GM19455 (cell line): ENCODE measurements around the gene ADARB2.
"Not testable (repeated sequence)": the region's sequence is repeated elsewhere in the genome, so short reads cannot be mapped to it uniquely, and the experiment has no call there.

ENCODE experiments used
- ATAC-seq: cut with Tn5 transposase; IDR thresholded peaks from one replicate; pipeline ENCODE4 v1.9.1; 2021; ENCODE audit not compliant: unreplicated experiment

Gene ADARB2

GRCh38 chr10:1449572-1450205 is 287.6 kb downstream of the ADARB2 start:
- no peak for ATAC-seq

DNA sequence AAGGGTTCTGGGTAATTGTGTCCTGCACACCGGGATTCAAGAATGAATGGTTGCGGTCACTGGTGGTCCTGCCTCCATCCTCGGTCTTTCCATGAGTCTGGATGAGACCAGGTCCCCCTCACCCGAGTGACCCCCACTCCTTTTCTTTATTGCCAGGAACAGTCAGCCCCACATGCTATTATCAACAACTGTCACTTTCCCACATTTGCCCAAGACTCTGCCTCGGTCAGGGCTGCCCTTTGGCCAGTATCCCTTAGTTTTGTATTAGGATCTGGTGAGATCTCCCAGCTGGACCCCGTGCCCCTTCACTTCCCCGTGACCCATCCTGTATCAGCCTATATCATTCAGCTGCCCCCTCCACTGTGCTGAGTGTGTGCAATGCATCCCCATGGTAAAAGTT is 288.3 kb downstream of the ADARB2 start:
- no peak for ATAC-seq

DNA sequence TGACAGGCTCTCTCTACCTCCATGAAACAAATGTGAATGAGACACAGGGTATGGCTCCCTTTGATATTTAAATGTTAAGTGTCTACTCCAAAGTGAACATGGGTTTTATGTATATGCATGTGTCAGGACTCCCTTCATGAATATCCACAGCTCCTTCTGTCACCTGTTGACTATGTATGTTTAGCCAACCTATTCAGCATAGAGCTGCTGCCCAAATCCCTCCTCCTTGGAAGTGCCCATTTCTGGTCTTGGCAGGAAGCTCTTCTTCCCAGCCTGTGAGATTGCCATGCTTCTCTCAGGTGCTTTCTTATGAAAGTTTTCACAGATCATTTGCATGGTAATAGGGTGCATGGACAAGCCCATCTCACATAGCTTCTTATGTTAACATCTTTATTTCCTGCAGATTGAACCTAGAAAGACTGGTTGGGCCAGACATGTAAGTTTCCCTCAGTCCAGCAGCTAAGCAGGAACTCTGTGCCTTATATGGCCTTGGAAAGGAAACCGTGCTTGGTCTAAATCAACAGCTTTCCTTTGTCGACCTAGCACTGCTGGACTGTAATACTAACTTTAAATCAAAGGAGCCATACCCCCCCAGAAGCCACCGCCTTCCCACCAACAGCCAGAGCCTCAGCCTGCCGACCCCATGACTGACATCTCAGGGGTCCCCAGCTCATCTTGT is 288.9 kb downstream of the ADARB2 start:
- no peak for ATAC-seq

GRCh38 chr10:1444826-1445225 is 292.5 kb downstream of the ADARB2 start:
- ATAC-seq, result no peak

- no peak for ATAC-seq
Observed at GRCh38 chr10:1440897-1441296, 296.4 kb downstream of the ADARB2 start.

DNA sequence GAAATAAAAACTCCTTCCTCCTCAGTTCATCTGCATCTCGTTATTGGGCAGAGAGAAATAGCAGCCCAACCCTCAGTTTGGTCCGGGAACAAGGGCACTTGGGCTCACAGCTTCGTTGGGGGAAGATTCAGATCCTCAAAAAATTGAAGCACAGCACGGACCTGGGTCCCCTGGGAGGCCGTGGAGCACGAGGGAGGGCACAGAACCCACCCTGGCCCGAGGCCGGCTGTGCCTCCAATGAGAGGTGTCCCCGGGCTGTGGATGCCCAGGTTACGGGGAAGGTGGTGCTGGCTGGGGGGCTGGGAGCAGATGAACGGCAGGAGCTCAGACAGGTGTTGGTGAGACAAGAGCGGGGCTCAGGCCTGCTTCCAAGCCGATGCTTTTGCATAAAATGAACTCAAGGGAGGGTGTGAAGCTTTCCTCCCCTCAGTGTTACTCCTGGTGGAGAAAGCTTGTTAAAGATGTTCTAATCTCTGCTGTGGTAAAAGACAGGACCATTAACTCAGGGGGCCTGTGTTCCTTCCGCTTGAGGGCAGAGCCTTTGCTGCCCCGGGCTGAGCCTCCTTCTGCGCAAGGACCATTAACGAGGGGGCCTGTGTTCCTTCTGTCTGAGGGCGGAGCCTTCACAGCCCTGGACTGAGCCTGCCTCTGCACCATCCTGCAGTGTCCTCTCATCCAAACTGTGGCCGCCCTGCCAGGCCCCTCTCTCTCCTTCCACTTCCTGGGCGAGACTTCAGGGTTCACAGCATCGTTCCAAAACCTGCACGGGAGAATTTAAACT is 302.2 kb downstream of the ADARB2 start:
- ATAC-seq, result no peak

DNA sequence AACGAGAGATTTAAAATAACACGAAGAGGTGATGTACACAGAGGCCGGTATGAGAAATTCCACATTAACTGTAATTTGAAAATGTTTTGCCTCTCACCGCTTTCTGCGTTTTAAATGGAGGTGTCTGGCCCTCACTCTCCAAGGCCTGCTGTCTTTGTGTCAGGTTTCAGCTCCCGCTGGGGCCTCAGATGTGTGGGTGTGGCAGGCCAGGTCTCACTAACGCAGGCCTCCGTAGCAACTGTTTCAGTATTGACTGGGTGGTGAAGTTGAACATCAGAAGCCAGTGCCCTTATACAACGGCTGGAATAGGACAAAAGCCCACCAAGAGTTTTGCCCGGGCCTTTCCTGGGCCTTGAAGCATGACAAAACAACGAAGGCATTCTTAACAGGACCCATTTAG is 303.1 kb downstream of the ADARB2 start:
- ATAC-seq, result no peak

- no peak for ATAC-seq
Observed at GRCh38 chr10:1432161-1432560, 305.2 kb downstream of the ADARB2 start.

- ATAC-seq, result no peak
Observed at GRCh38 chr10:1431229-1431628, 306.1 kb downstream of the ADARB2 start.

DNA sequence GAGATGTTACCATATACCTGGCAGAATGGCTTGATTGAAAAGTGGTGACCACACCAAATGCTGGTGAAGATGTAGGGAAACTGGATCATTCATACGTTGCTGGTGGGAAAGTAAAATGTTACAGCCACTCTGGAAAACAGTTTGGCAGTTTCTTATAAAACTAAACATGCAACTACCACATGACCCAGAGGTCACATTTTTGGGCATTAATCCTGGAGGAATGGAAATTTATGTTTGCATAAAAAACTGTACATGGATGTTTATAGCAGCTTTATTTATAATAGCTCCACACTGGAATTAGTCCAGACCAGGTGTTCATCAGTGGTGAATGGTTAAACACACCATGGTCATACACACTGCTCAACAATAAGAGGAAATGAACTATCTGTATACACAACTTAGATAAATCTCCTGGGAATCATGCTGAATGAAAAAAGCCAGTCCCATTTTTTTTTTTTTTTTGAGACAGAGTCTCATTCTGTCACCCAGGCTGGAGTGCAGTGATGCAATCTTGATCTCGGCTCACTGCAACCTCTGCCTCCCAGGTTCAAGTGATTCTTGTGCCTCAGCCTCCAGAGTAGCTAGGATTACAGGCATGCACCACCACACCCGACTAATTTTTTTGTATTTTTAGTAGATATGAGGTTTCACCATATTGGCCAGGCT is 309.7 kb downstream of the ADARB2 start:
- ATAC-seq, result not testable (repeated sequence)

DNA sequence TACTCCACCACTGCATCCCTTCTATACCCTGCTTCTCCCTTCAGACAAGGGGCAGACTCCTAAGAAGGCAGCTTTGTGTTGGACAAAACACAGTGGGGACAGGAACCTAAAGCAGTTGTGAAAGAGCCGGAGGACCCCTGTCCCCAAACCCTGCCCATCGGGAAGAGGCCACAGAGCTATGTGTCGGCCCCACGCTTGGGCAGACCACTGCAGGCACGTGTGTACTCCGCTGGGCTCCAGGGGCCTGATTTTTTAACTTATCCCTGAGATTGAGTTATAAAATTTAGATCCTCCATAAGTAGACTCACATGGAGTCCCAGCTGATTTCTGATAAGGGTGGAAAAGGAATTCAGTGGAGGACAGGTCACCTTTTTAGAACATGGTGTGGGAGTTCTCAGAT is 310.5 kb downstream of the ADARB2 start:
- ATAC-seq, result no peak

GRCh38 chr10:1425879-1426278 is 311.4 kb downstream of the ADARB2 start:
- ATAC-seq, result peak; percentile 45

DNA sequence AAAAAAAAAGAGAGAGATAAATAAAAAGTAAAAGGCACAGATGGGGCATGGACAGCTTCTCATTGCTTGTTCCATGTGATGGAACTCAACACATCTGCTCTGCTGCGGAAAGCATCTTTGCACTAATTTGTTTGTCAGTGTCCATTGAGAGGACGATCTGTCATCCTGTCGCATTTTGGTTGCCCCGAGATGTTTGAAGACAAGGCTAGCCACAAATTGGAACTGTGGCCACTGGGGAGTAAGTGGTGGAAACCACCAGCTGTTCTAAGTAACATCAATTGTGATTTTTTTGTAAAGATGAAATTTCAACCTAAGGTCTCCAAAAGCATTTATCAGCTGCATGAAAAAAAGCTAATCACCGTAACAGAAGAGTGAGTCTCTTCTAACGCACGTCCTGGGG is 312.7 kb downstream of the ADARB2 start:
- no peak for ATAC-seq

GRCh38 chr10:1423676-1424253 is 313.6 kb downstream of the ADARB2 start:
- no peak for ATAC-seq

- ATAC-seq, result no peak
Observed at GRCh38 chr10:1422275-1422674, 315.1 kb downstream of the ADARB2 start.

- ATAC-seq, result peak; percentile 94
Observed at GRCh38 chr10:1420661-1421362, 316.5 kb downstream of the ADARB2 start.

DNA sequence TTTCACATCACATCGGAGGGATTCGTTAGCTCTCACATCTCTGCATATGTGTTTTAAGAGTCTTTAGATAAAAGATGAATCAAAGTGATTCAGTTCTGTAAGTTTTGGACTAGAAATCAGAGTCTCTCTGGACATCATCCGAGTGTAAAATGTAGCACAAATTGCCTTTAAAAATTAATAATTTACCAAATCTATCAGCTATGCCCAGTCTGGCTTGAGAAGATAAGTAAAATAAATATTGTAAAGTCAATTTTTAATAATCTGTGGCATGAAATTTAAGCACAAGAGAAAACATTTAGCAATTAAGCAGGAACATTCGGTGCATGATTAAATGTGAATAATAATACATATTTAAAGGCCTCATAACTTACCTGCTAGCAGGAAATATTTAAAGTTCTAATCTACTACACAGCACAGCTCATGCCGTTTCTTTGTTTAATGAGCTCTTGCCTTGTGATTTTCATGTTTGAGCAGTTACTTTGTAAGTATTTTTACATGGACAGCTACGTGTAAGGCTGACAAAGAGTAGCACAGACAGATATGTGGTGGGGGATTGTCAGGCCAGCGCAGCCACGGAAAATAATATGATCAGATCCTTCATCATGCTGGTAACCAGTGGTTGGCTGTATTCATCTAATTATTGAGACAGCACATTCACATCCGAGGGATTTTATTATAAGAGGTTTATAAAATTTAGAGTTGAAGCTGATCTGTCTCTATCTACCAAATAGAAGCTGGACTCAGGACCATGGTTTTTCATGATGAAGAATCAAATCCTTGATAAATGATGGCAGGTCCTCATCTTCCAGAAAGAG is 317.3 kb downstream of the ADARB2 start:
- no peak for ATAC-seq

DNA sequence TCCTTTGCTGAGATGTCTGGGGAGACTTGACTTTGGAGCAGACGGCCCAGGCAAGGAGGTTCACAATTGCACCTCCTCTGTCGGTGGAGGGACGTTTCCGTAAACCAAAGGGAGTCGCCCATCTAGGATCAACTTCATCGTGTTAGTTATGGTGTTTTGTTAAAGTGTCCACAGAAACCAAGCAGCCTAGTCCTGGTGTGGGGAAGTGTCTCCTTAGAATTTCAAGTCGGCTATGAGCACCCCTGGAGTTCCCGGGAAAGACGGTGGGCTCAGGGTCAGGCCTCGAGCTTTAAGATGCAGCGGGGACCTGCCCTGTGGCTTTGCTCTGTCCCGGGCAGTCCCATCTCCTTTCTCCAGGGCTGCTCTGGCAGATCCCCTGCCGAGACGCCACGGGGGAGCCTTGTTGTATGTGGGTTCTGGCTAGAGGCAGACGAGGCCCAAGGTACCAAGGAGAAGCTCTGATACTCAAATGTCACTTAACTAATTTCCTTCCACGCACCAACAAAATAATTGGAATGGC is 319.2 kb downstream of the ADARB2 start:
- no peak for ATAC-seq

- no peak for ATAC-seq
Observed at GRCh38 chr10:1417574-1417973, 319.8 kb downstream of the ADARB2 start.
